ENCODE measurements around the gene BACH2.

- no peak for TF ChIP-seq CTCF (IDR thresholded peaks at IDR 0.05; ENCODE audit: low read depth, low read length, poor library complexity, severe bottlenecking)
- TF ChIP-seq EZH2phosphoT487 (IDR thresholded peaks at IDR 0.05; ENCODE audit: borderline replicate concordance, low read length) = no peak
These were observed 330.5 kb downstream of the BACH2 start for GRCh38 chr6:89966228-89966544.
